Breast epithelium (tissue), 4 donors: ENCODE results near the gene KIF5A. TPM values are rescaled to one million over a fixed set of nuclear protein-coding genes. Genes with fewer than 3 reads are reported as not detected.
"Not testable (repeated sequence)": the region's sequence is repeated elsewhere in the genome, so short reads cannot be mapped to it uniquely, and the experiment has no call there.

Experiments
- DNase-seq, 2 donors: peaks; one replicate each; pipeline ENCODE4 v3.0.0-alpha.2; 2019; ENCODE audit warnings: low spot score in 2 of 2
- H3K27ac ChIP-seq, 2 donors: fragments of 200-600 bp; sonication (generic) in 1 of 2; one replicate each; pipeline ENCODE4 v1.5.1; 2016 to 2019; ENCODE audit warnings: mild to moderate bottlenecking in 1 of 2
- H3K27me3 ChIP-seq, 2 donors: fragments of 200-600 bp; sonication (generic) in 1 of 2; one replicate each; pipeline versions ENCODE4 v1.5.1 to v1.6.0; 2017 to 2019; ENCODE audit warnings: control low read depth in 1 of 2, mild to moderate bottlenecking in 1 of 2
- H3K36me3 ChIP-seq: fragments of 200-600 bp; one replicate; pipeline ENCODE4 v1.5.1; 2019
- H3K4me1 ChIP-seq, 2 donors: fragments of 200-600 bp; sonication (generic); one replicate each; pipeline ENCODE4 v1.5.1; 2016 to 2019; ENCODE audit warnings: control low read depth in 1 of 2
- H3K4me3 ChIP-seq, 3 donors: fragments of 200-600 bp; sonication (generic); 1 replicate in 2 of 3; 2 replicates in 1 of 3; pipeline ENCODE4 v1.5.1; 2016 to 2019; ENCODE audit warnings: mild to moderate bottlenecking in 3 of 3, moderate library complexity in 2 of 3
- H3K9me3 ChIP-seq, 2 donors: fragments of 200-600 bp; sonication (generic) in 1 of 2; one replicate each; pipeline ENCODE4 v1.5.1; 2016 to 2019; ENCODE audit warnings: control low read depth in 1 of 2
- CTCF ChIP-seq, 3 donors: fragments of 450-650 bp; IDR thresholded peaks; one replicate each; pipeline ENCODE4 v1.5.1; 2016 to 2017; ENCODE audit warnings: antibody characterized with exemption in 3 of 3, mild to moderate bottlenecking in 3 of 3, moderate library complexity in 3 of 3
- POLR2A ChIP-seq: fragments of 450-650 bp; IDR thresholded peaks from one replicate; pipeline ENCODE4 v1.6.1; 2016; ENCODE audit warnings: antibody characterized with exemption, mild to moderate bottlenecking, moderate library complexity
- POLR2AphosphoS5 ChIP-seq, 3 donors: sonication (generic); formaldehyde crosslinking; IDR thresholded peaks; one replicate each; pipeline ENCODE4 v1.6.1; 2017; ENCODE audit warnings: antibody characterized with exemption in 3 of 3
- intact Hi-C: fragments of 100-400 bp; cut with DNase I; formaldehyde crosslinking; loops from one replicate; pipeline ENCODE4 v1.15.1; 2023; ENCODE audit warnings: low total_unique reads
- total RNA-seq, 3 donors: library from RNA; depleted of rRNA; stranded (reverse); fragments of >200 nt; gene quantifications; one replicate each; pipeline ENCODE4 v1.1.0, GENCODE V29; 2016

The KIF5A gene
- total RNA-seq, 3 donors from 2014 or later: 0.98 to 1.2 TPM; not detected in 1

- H3K9me3 ChIP-seq: no peaks in the 10 kb centered on the region
- TF ChIP-seq POLR2A: no peak
- no peak for TF ChIP-seq POLR2AphosphoS5 (IDR thresholded peaks at IDR 0.05)
- no peak for TF ChIP-seq CTCF (IDR thresholded peaks at IDR 0.05)
- no peaks in the 10 kb centered on the region for H3K27me3 ChIP-seq
- peaks cover 6% of the 10 kb centered on the region for H3K36me3 ChIP-seq
- H3K4me1 ChIP-seq: no peaks in the 10 kb centered on the region
- intact Hi-C loops: no loop called here
- H3K4me3 ChIP-seq: no peak overlapping the region
- DNase-seq: no peak
- H3K27ac ChIP-seq: no peak overlapping the region
Observed at GRCh38 chr12:57511588-57512325, 38.1 kb upstream of the KIF5A start.

GRCh38 chr12:57512665-57513064, 37.2 kb upstream of the KIF5A start:
- intact Hi-C loops: no loop called here
- Histone ChIP-seq H3K36me3 (peaks cover 6% of the 10 kb centered on the region), H3K27ac (no peak overlapping the region)

GRCh38 chr12:57513266-57513665, 36.6 kb upstream of the KIF5A start:
- intact Hi-C loops: no loop called here
- no peaks in the 10 kb centered on the region for H3K27me3 ChIP-seq
- H3K27ac ChIP-seq: no peak overlapping the region
- no peak for TF ChIP-seq POLR2AphosphoS5 (IDR thresholded peaks at IDR 0.05)
- no peak for TF ChIP-seq CTCF (IDR thresholded peaks at IDR 0.05)
- no peak for TF ChIP-seq POLR2A
- H3K36me3 ChIP-seq: peaks cover 6% of the 10 kb centered on the region
- DNase-seq: no peak
- no peaks in the 10 kb centered on the region for H3K9me3 ChIP-seq
- H3K4me1 ChIP-seq: peaks cover 0 to 3% of the 10 kb centered on the region in 2 donors
- H3K4me3 ChIP-seq: no peak overlapping the region

More at GRCh38 chr12:57512665-57513064, 37.2 kb upstream of the KIF5A start:
- Histone ChIP-seq H3K27me3 (no peaks in the 10 kb centered on the region), H3K4me3 (no peak overlapping the region), H3K4me1 (no peaks in the 10 kb centered on the region), H3K9me3 (no peaks in the 10 kb centered on the region)
- DNase-seq: no peak
- TF ChIP-seq POLR2A: no peak
- no peak for TF ChIP-seq CTCF (IDR thresholded peaks at IDR 0.05)
- no peak for TF ChIP-seq POLR2AphosphoS5 (IDR thresholded peaks at IDR 0.05)

- intact Hi-C loops, H3K27ac ChIP-seq: not testable (repeated sequence)
Observed at GRCh38 chr12:57513677-57514076, 36.2 kb upstream of the KIF5A start.

GRCh38 chr12:57514246-57514645, 35.6 kb upstream of the KIF5A start:
- DNase-seq, H3K4me3 ChIP-seq, H3K27me3 ChIP-seq, H3K9me3 ChIP-seq, intact Hi-C loops, H3K36me3 ChIP-seq: not testable (repeated sequence)
- H3K27ac ChIP-seq: peak overlapping the region in 1 of 2 donors; percentile 20
- peaks cover 5 to 11% of the 10 kb centered on the region in 2 donors for H3K4me1 ChIP-seq

More at GRCh38 chr12:57513677-57514076, 36.2 kb upstream of the KIF5A start:
- H3K4me3 ChIP-seq, H3K9me3 ChIP-seq, H3K36me3 ChIP-seq, DNase-seq, H3K4me1 ChIP-seq, H3K27me3 ChIP-seq: not testable (repeated sequence)

- peaks cover 6% of the 10 kb centered on the region for H3K36me3 ChIP-seq
- H3K27ac ChIP-seq: peak overlapping the region; percentile 13 to 20
- TF ChIP-seq POLR2A: no peak
- TF ChIP-seq POLR2AphosphoS5 (IDR thresholded peaks at IDR 0.05): no peak
- TF ChIP-seq CTCF (IDR thresholded peaks at IDR 0.05): no peak
- DNase-seq: no peak
- H3K4me1 ChIP-seq: peaks cover 5 to 11% of the 10 kb centered on the region in 2 donors
- no peaks in the 10 kb centered on the region for H3K27me3 ChIP-seq
- H3K9me3 ChIP-seq: no peaks in the 10 kb centered on the region
- intact Hi-C loops: no loop called here
- no peak overlapping the region for H3K4me3 ChIP-seq
Observed at GRCh38 chr12:57514720-57515407, 35.0 kb upstream of the KIF5A start.
